AG09309 (cell line): ENCODE measurements around the gene MZT1.

Experiments
- DNase-seq: peaks from one replicate; pipeline ENCODE4 v3.0.0-alpha.2; 2010; ENCODE audit warnings: low read depth
- H3K4me3 ChIP-seq: 2 replicates; pipeline ENCODE4 v1.5.1; 2011; ENCODE audit warnings: mild to moderate bottlenecking, low read depth, low read length, moderate library complexity; ENCODE audit not compliant: control insufficient read depth
- TF ChIP-seq, protein P1 (sequence below): IDR thresholded peaks from 2 replicates; pipeline ENCODE4 v1.5.1; 2011; ENCODE audit warnings: mild to moderate bottlenecking, low read depth, low read length, inconsistent platforms; ENCODE audit not compliant: insufficient read depth, control insufficient read depth; ENCODE audit errors: missing control alignments

The MZT1 gene

GRCh38 chr13:72689181-72689696, 38.2 kb downstream of the MZT1 start:
- TF ChIP-seq, protein P1, sequence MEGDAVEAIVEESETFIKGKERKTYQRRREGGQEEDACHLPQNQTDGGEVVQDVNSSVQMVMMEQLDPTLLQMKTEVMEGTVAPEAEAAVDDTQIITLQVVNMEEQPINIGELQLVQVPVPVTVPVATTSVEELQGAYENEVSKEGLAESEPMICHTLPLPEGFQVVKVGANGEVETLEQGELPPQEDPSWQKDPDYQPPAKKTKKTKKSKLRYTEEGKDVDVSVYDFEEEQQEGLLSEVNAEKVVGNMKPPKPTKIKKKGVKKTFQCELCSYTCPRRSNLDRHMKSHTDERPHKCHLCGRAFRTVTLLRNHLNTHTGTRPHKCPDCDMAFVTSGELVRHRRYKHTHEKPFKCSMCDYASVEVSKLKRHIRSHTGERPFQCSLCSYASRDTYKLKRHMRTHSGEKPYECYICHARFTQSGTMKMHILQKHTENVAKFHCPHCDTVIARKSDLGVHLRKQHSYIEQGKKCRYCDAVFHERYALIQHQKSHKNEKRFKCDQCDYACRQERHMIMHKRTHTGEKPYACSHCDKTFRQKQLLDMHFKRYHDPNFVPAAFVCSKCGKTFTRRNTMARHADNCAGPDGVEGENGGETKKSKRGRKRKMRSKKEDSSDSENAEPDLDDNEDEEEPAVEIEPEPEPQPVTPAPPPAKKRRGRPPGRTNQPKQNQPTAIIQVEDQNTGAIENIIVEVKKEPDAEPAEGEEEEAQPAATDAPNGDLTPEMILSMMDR = no peak
- DNase-seq = no peak
- no peak overlapping the region for H3K4me3 ChIP-seq

- DNase-seq = no peak
- no peak overlapping the region for H3K4me3 ChIP-seq
- TF ChIP-seq, protein P1 = no peak
Observed at GRCh38 chr13:72686766-72687165, 40.7 kb downstream of the MZT1 start.

DNA sequence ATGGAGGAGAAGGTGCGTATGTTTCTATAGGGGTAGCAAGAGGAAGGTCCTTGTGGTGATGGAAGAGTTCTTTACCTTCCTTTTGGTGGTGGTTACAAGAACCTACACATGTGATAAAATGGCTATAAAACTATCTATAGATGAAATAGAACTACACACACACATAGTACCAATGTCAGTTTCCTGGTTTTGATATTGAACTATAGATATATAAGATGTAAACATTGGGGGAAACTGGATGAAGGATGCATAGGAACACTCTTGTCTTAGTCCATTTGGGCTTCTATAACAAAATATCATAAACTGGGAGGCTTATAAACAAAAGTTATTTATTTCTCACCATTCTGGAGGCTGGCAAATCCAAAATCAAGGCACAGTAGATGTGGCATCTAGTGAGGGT, 47.1 kb downstream of the MZT1 start:
- no peak for DNase-seq
- TF ChIP-seq, protein P1 = no peak
- no peak overlapping the region for H3K4me3 ChIP-seq

GRCh38 chr13:72678312-72678711, 49.1 kb downstream of the MZT1 start:
- no peak for DNase-seq
- H3K4me3 ChIP-seq = no peak overlapping the region
- TF ChIP-seq, protein P1 = no peak

- TF ChIP-seq, protein P1 = no peak
- DNase-seq = no peak
- no peak overlapping the region for H3K4me3 ChIP-seq
Observed at GRCh38 chr13:72677431-72677830, 50.0 kb downstream of the MZT1 start.

- DNase-seq = no peak
- no peak overlapping the region for H3K4me3 ChIP-seq
- TF ChIP-seq, protein P1 = no peak
Observed at GRCh38 chr13:72666391-72666790, 61.0 kb downstream of the MZT1 start.

GRCh38 chr13:72662548-72662947, 64.9 kb downstream of the MZT1 start:
- DNase-seq = no peak
- H3K4me3 ChIP-seq = no peak overlapping the region
- TF ChIP-seq, protein P1 = no peak
